Transverse colon (tissue), 3 donors: ENCODE results near the gene LRRC61.

Source experiments
- EP300 ChIP-seq: sonication (generic); formaldehyde crosslinking; IDR thresholded peaks from one replicate; pipeline ENCODE4 v1.6.1; 2017; ENCODE audit warnings: antibody characterized with exemption, low read depth
- POLR2A ChIP-seq: fragments of 450-650 bp; IDR thresholded peaks from one replicate; pipeline ENCODE4 v1.6.1; 2016; ENCODE audit warnings: antibody characterized with exemption, mild to moderate bottlenecking, moderate library complexity
- TF ChIP-seq, protein P1 (sequence below), 5 experiments: fragments of 200-600 bp in 3 of 5; fragments of 450-650 bp in 2 of 5; sonication (generic) in 3 of 5; IDR thresholded peaks; 1 replicate in 2 of 5; 2 replicates in 3 of 5; pipeline ENCODE4 v1.5.1; 2016 to 2017; ENCODE audit warnings: antibody characterized with exemption in 5 of 5, inconsistent platforms in 3 of 5, mild to moderate bottlenecking in 2 of 5, moderate library complexity in 1 of 5

DNA sequence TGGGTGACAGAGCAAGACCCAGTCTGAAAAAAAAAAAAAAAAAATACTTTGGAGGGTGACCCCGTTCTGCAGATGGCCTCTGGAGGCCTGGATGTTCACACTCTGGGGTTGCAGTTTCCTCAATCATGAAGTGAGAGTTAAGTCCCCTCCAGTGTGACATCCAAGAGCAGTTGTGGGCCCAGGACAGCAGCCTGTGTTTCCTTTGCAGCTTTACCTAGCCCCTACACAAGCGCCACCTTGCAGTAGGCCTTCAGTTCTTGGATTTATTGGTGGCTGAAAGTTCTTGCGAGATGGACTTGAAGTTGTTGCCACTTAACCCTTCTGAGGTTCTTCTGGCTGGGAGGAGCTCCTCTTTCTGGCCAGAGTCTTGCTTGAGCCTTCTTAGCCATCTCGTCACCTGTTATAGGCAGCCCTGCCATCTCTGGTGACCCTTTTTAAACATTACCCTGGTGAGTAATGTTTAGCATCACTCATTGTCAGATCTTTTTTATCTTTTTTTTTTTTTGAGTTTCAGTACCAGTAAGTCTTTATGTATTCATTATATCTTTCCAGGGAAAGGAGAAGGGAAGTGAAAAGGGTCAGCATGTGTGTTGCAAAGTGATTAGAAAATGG, 3.6 kb downstream of the LRRC61 start:
- TF ChIP-seq, protein P1, sequence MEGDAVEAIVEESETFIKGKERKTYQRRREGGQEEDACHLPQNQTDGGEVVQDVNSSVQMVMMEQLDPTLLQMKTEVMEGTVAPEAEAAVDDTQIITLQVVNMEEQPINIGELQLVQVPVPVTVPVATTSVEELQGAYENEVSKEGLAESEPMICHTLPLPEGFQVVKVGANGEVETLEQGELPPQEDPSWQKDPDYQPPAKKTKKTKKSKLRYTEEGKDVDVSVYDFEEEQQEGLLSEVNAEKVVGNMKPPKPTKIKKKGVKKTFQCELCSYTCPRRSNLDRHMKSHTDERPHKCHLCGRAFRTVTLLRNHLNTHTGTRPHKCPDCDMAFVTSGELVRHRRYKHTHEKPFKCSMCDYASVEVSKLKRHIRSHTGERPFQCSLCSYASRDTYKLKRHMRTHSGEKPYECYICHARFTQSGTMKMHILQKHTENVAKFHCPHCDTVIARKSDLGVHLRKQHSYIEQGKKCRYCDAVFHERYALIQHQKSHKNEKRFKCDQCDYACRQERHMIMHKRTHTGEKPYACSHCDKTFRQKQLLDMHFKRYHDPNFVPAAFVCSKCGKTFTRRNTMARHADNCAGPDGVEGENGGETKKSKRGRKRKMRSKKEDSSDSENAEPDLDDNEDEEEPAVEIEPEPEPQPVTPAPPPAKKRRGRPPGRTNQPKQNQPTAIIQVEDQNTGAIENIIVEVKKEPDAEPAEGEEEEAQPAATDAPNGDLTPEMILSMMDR (IDR thresholded peaks at IDR 0.05): no peak
- TF ChIP-seq POLR2A (no peak), EP300 (no peak)
